Sigmoid colon (tissue), 7 donors: ENCODE data around the gene ADH1C. TPM values are rescaled to one million over a fixed set of nuclear protein-coding genes. Genes with fewer than 3 reads are reported as not detected.
"Not testable (repeated sequence)": the region's sequence is repeated elsewhere in the genome, so short reads cannot be mapped to it uniquely, and the experiment has no call there.

Experiments used
- DNase-seq: peaks from one replicate; pipeline ENCODE4 v3.0.0-alpha.2; 2019
- H3K27ac ChIP-seq, 4 donors: fragments of 200-600 bp; sonication (generic); one replicate each; pipeline ENCODE4 v1.5.1; 2016 to 2019; ENCODE audit warnings: mild to moderate bottlenecking in 1 of 4
- H3K27me3 ChIP-seq, 3 donors: fragments of 200-600 bp; sonication (generic); one replicate each; pipeline ENCODE4 v1.5.1; 2019; ENCODE audit warnings: mild to moderate bottlenecking in 1 of 3
- H3K36me3 ChIP-seq, 4 donors: fragments of 200-600 bp; sonication (generic); one replicate each; pipeline ENCODE4 v1.5.1; 2016 to 2019
- H3K4me1 ChIP-seq, 4 donors: fragments of 200-600 bp; sonication (generic); one replicate each; pipeline ENCODE4 v1.5.1; 2017 to 2019
- H3K4me3 ChIP-seq, 4 donors: fragments of 200-600 bp; sonication (generic); one replicate each; pipeline ENCODE4 v1.5.1; 2017 to 2019; ENCODE audit warnings: mild to moderate bottlenecking in 2 of 4, moderate library complexity in 1 of 4
- H3K9me3 ChIP-seq, 4 donors: fragments of 200-600 bp in 3 of 4; sonication (generic) in 3 of 4; one replicate each; pipeline versions ENCODE4 v1.5.1 to v1.6.1; 2013 to 2019
- EP300 ChIP-seq, 4 donors: sonication (generic); formaldehyde crosslinking; IDR thresholded peaks; one replicate each; pipeline ENCODE4 v1.6.1; 2017; ENCODE audit warnings: antibody characterized with exemption in 4 of 4
- POLR2A ChIP-seq, 2 donors: fragments of 450-650 bp; IDR thresholded peaks; one replicate each; pipeline ENCODE4 v1.6.1; 2016; ENCODE audit warnings: antibody characterized with exemption in 2 of 2, mild to moderate bottlenecking in 2 of 2, moderate library complexity in 2 of 2
- POLR2AphosphoS5 ChIP-seq, 4 donors: sonication (generic); formaldehyde crosslinking; IDR thresholded peaks; one replicate each; pipeline ENCODE4 v1.6.1; 2017; ENCODE audit warnings: antibody characterized with exemption in 4 of 4
- WGBS, 2 donors: extraction: QIAGEN DNeasy Blood & Tissue Kit; methylation state at CpG; one replicate each; pipeline ENCODE4 v1.1.7; 2013; 5-methylcytosine and 5-hydroxymethylcytosine counted together
- intact Hi-C: fragments of 100-400 bp; cut with DNase I; formaldehyde crosslinking; loops from one replicate; pipeline ENCODE4 v1.15.1; 2023
- polyA plus RNA-seq, 3 donors: library from polyadenylated mRNA; stranded (reverse); fragments of 200-250 nt; gene quantifications; one replicate each; pipeline ENCODE4 v1.2.3, GENCODE V29; 2013
- total RNA-seq, 4 donors: library from RNA; depleted of rRNA; stranded (reverse); fragments of >200 nt; gene quantifications; one replicate each; pipeline ENCODE4 v1.1.0, GENCODE V29; 2016
- TF ChIP-seq, protein P1 (sequence below), 4 experiments: fragments of 450-650 bp in 3 of 4; fragments of 200-600 bp in 1 of 4; IDR thresholded peaks; one replicate each; pipeline ENCODE4 v1.5.1; 2016 to 2019; ENCODE audit warnings: antibody characterized with exemption in 4 of 4, mild to moderate bottlenecking in 3 of 4, moderate library complexity in 2 of 4
- donor health status: healthy with polysubstance abuse.
- donor health status: Bipolar disorder and iron deficiency.
- donor health status: healthy.

ADH1C gene
- total and polyA plus RNA-seq, 7 donors: 2.6 to 311 (median 25.3) TPM

DNA sequence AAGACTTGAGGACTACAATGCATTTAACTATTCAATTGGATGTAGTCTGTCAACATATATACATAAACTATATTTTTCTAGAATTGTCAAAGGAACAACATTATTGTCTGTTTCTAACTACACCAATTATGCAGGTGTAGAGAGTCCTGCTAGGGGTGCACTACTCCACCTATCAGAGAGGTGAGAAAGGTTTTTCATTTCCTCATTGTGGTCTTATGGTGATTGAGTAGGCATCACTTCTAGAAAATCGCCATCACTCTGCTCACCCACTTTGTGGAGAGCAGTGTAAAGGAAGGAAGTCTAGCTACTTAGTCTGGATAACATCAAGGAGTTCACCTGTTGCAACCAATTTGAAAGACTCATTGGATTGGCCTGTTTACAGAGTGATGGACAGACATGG is 4.4 kb upstream of the ADH1C start:
- 73 to 87% methylated on average over 1 of the region's 1 CpG for WGBS, 2 donors
- H3K9me3 ChIP-seq: no peaks in the 10 kb centered on the region
- intact Hi-C loops: no loop called here
- TF ChIP-seq EP300 (IDR thresholded peaks at IDR 0.05) (no peak), POLR2A (IDR thresholded peaks at IDR 0.05) (no peak), POLR2AphosphoS5 (IDR thresholded peaks at IDR 0.05) (no peak)
- TF ChIP-seq, protein P1, sequence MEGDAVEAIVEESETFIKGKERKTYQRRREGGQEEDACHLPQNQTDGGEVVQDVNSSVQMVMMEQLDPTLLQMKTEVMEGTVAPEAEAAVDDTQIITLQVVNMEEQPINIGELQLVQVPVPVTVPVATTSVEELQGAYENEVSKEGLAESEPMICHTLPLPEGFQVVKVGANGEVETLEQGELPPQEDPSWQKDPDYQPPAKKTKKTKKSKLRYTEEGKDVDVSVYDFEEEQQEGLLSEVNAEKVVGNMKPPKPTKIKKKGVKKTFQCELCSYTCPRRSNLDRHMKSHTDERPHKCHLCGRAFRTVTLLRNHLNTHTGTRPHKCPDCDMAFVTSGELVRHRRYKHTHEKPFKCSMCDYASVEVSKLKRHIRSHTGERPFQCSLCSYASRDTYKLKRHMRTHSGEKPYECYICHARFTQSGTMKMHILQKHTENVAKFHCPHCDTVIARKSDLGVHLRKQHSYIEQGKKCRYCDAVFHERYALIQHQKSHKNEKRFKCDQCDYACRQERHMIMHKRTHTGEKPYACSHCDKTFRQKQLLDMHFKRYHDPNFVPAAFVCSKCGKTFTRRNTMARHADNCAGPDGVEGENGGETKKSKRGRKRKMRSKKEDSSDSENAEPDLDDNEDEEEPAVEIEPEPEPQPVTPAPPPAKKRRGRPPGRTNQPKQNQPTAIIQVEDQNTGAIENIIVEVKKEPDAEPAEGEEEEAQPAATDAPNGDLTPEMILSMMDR (IDR thresholded peaks at IDR 0.05): no peak
- no peak overlapping the region for H3K27ac ChIP-seq
- no peak overlapping the region for H3K4me3 ChIP-seq
- peaks cover 0 to 19% (median 13%) of the 10 kb centered on the region in 4 donors for H3K4me1 ChIP-seq
- H3K36me3 ChIP-seq: no peaks in the 10 kb centered on the region
- no peaks in the 10 kb centered on the region for H3K27me3 ChIP-seq
- DNase-seq: no peak

DNA sequence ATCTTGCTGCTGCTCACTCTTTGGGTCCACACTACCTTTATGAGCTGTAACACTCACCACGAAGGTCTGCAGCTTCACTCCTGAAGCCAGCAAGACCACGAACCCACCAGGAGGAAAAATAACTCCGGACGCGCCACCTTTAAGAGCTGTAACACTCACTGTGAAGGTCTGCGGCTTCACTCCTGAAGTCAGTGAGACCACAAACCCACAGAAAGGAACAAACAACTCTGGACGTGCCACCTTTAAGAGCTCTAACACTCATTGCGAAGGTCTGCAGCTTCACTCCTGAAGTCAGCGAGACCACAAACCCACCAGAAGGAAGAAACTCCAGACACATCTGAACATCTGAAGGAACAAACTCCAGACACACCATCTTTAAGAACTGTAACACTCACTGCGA is 3.6 kb upstream of the ADH1C start:
- H3K27me3 ChIP-seq, H3K4me3 ChIP-seq, DNase-seq, H3K9me3 ChIP-seq, intact Hi-C loops, H3K36me3 ChIP-seq, H3K27ac ChIP-seq: not testable (repeated sequence)
- peaks cover 0 to 14% (median 13%) of the 10 kb centered on the region in 4 donors for H3K4me1 ChIP-seq
- WGBS, 2 donors: 68 to 81% methylated on average over 10 of the region's 10 CpGs

DNA sequence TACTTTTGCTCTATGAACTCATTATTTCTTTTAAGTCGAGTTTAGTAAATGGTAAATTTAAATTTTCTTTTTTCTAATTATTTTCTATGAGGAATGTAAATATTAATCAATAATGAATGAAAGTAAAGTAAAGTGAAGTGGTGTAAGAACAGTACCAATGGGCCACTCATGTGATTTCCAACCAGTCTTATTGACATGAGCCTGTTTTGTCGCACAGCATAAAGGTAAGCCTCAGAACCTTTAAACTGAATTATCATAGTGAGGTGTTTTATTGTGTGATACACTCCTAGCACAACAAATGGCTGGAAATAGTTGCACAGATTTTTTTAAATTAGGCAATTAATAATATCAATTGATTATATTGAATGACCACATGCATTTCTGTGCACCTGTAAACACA is 1.1 kb downstream of the ADH1C start:
- H3K4me3 ChIP-seq: no peak overlapping the region
- TF ChIP-seq, protein P1 (IDR thresholded peaks at IDR 0.05): no peak
- TF ChIP-seq EP300 (IDR thresholded peaks at IDR 0.05): no peak
- TF ChIP-seq POLR2AphosphoS5 (IDR thresholded peaks at IDR 0.05): no peak
- no peak for TF ChIP-seq POLR2A (IDR thresholded peaks at IDR 0.05)
- H3K27me3 ChIP-seq: no peaks in the 10 kb centered on the region
- 21 to 79% methylated on average over 2 of the region's 2 CpGs for WGBS, 2 donors
- DNase-seq: no peak
- H3K4me1 ChIP-seq: peaks cover 0 to 4% (median 0%) of the 10 kb centered on the region in 4 donors
- no peak overlapping the region for H3K27ac ChIP-seq
- no peaks in the 10 kb centered on the region for H3K9me3 ChIP-seq
- no peaks in the 10 kb centered on the region for H3K36me3 ChIP-seq
- intact Hi-C loops: no loop called here

DNA sequence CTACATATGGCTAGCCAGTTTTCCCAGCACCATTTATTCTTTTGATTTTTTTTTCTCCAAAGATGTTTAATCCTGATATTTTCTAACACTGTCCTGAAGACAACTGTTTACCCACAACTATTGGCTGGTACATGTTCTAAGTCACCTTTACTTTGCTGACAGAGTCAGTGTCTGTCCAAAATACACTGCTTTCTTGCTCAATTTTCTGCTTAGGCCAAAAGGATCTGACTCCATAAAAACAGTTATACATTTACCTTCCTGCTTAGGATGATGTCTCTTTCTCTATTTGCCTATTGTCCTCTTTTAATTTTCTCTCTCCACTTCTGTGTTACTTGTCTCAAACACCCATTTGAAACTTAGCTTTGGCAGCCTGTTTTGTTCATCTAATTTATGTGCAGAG is 3.2 kb downstream of the ADH1C start:
- intact Hi-C loops: no loop called here
- TF ChIP-seq POLR2AphosphoS5 (IDR thresholded peaks at IDR 0.05): no peak
- no peak for TF ChIP-seq EP300 (IDR thresholded peaks at IDR 0.05)
- TF ChIP-seq, protein P1 (IDR thresholded peaks at IDR 0.05): no peak
- TF ChIP-seq POLR2A (IDR thresholded peaks at IDR 0.05): no peak
- no peak for DNase-seq
- Histone ChIP-seq H3K9me3 (no peaks in the 10 kb centered on the region), H3K4me1 (peaks cover 0 to 4% (median 0%) of the 10 kb centered on the region in 4 donors), H3K36me3 (no peaks in the 10 kb centered on the region), H3K27me3 (no peaks in the 10 kb centered on the region), H3K4me3 (no peak overlapping the region), H3K27ac (no peak overlapping the region)

DNA sequence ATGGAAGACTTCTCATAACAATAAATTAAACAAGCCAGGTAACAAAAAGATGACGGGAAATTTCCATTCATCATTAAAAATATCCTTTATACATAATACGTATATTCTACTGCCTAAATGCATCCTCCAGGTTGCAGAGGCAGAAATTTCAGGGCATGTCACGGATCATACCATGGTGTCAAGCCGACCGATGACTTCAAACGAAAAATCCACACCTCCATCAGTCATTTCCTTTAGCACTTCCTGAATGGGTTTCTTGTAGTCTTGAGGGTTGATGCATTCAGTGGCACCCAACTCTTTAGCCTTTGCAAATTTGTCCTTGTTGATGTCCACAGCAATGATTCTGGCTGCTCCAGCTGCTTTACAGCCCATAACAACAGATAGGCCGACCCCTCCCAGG is 9.9 kb downstream of the ADH1C start:
- DNase-seq: not testable (repeated sequence)
- WGBS, 2 donors: 64 to 84% methylated on average over 7 of the region's 7 CpGs

DNA sequence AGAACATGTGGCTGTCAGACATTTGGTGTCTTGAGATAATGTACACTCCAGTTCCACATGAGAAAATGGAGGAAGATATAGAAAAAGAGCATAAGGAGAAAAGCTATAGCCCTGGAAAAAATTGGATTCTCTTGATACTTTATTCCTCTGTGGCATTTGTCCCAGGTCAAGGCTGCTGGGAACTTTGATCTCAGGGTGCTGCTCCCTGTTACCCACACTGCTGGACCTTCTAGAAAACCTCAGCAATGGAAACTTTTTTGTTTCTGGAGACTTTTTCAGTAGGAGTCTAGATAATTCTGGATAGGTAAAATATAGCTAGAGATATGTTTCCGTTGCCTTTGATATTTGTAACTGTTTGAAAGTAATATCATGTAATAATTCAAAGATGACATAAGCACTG is 11.1 kb downstream of the ADH1C start:
- Histone ChIP-seq H3K9me3 (no peaks in the 10 kb centered on the region), H3K27me3 (no peaks in the 10 kb centered on the region), H3K36me3 (no peaks in the 10 kb centered on the region), H3K27ac (no peak overlapping the region), H3K4me3 (no peak overlapping the region), H3K4me1 (peaks cover 0 to 5% (median 2%) of the 10 kb centered on the region in 4 donors)
- intact Hi-C loops: no loop called here
- WGBS, 2 donors: 88 to 92% methylated on average over 1 of the region's 1 CpG
- TF ChIP-seq POLR2A (IDR thresholded peaks at IDR 0.05) (no peak), EP300 (IDR thresholded peaks at IDR 0.05) (no peak), POLR2AphosphoS5 (IDR thresholded peaks at IDR 0.05) (no peak)
- TF ChIP-seq, protein P1 (IDR thresholded peaks at IDR 0.05): no peak
- no peak for DNase-seq

More for the DNA sequence above, 9.9 kb downstream of the ADH1C start:
- H3K27me3 ChIP-seq, H3K36me3 ChIP-seq, intact Hi-C loops, H3K27ac ChIP-seq, H3K4me1 ChIP-seq, H3K9me3 ChIP-seq, H3K4me3 ChIP-seq: not testable (repeated sequence)
